Stimulated activated CD8-positive, alpha-beta memory T cell treated with anti-CD3 and anti-CD28 coated beads, Interleukin-4, amount 100 ng/mL, for 1 hour (primary cell): ENCODE measurements around the gene FAM43B.
"Not testable (repeated sequence)": the region's sequence is repeated elsewhere in the genome, so short reads cannot be mapped to it uniquely, and the experiment has no call there.

Source experiments
- DNase-seq, 2 donors: peaks; one replicate each; pipeline ENCODE4 v3.0.0-alpha.2; 2020; ENCODE audit warnings: low read depth in 2 of 2, low spot score in 1 of 2

Gene FAM43B, protein sequence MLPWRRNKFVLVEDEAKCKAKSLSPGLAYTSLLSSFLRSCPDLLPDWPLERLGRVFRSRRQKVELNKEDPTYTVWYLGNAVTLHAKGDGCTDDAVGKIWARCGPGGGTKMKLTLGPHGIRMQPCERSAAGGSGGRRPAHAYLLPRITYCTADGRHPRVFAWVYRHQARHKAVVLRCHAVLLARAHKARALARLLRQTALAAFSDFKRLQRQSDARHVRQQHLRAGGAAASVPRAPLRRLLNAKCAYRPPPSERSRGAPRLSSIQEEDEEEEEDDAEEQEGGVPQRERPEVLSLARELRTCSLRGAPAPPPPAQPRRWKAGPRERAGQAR

DNA sequence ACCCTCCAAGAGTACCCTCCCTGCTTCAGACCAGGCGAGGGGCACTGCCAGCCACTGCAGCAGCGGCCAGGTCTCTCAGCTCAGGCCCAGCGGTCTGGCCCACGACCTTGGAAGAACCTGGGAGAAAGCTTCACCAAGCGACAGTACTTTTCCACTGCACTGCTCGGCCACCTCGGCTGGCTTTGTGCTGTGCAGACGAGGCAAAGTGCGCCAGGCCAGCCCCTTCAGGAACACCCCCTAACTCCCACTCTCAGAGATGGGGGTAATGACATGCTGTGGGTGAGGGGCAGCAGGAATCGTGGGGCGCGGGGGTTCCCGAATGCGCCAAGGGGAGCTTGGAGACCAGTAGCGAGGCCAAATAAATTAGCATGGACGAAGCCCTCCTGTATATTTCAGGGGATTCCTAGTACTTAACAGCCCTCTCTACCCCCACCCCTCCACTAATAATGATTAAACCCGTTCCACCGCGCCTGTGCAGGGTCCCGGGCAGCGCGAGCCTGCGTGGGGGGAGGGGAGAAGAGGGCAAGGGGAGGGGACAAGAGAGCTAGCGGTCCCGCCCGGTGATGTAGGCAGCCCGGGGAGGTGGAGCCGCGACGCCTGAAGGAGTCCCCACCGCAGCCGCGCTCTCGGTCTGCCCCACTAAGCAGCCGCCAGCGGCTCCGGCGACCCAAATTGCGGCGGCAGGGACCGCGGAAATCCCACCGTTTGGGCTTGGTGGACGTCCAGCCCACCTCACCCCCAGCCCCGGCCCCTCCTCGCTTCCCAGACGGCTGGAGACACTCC, at the start of gene FAM43B:
TSS of gene FAM43B (plus strand) at position 629 of the 783 bp plus-strand sequence. CDS start 401 bp downstream, outside the sequence.
- DNase-seq = no peak

DNA sequence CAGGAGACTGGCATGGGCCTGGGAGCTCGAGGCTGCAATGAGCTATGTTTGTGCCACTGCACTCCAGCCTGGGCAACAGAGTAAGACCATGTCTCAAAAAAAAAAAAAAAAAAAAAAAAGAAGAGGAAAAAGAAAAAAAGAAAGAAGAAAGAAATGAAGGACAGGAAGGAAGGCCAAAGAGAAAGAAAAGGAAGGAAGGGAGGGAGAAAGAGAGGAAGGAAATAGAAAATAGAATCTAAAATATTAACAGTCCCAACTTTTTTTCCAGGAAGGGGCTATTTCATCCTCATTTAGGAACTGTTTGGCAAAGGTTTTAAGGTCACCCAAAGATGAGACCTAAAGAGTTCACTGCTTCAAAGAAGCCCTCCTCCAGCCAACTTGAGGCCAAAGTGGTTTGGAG, 46.9 kb upstream of the FAM43B start:
- DNase-seq = no peak

DNA sequence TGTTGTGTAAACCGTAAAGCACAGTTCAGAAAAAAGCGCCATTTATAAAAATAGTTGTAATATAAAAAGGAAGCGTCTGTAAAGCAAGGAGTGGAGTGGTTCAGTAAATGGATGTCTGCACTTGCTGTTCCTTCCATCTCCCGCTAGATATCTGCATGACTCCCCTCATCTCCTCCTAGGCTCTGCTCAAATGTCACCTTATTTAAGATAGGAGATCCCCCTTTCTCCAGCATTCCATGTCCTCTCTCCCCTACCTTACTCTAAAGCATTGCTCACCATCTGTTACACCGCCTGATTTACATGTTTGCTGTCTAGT, 45.2 kb upstream of the FAM43B start:
- no peak for DNase-seq

DNA sequence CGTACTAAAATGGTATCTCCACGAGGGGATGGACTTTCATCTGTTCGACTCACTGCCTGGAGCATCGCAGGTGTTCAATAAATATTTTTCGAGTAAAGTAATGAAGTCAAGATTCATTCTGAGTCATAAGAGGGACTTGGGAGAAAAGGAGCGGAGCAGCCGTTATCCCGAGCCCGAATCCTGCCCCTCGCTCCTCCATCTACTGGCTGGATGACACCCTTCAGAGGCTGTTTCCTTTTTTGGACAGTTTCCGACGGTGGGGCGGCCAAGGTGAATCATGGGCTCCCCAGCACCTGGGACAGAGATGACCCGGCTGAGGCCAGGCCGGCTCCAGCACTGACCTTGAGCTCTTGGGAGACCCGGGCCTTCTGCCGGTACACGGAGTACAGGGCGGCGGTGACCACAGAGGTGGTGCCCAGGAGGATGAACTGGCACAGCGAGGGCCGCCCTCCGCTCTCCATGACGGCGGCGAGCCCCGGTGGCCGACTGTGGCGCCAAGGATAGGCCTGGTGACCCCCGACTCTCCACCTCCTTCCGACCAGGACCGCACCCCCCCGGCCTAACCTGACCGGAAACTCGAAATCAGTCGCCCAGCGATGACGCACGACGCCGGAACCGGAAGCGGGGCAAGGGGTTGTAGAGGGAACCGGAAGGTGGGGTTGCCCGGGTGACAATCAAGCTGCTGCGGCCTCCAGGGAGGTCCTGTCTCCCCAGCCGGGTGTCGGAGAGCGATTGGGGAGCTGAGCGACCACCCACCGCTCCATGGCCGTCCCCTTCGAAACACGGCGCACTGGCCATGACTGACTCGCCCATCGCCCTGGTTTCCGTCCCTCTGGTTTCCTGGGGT, 44.6 kb upstream of the FAM43B start, which contains the start of gene MUL1:
TSS of gene MUL1 (minus strand) at position 588 of the 847 bp plus-strand sequence. CDS start at position 461, 127 bp downstream.
- peak; percentile 90 to 94 for DNase-seq

DNA sequence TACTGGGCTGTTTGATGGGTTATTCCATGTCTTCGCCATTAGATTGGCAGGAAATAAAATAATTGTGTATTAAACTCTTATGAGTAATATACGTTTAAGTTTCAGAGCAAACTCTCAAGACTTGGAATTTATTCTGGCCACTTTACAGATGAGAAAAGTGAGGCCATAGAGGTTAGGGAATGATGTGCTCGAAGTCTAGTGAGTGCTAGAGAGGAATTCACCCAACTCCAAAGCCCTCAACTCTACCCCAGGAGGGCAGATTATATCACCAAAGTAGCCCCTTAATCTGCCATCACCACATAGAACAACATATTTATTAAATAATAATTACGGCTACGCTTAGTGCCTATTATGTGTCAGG, 44.0 kb upstream of the FAM43B start:
- no peak for DNase-seq

DNA sequence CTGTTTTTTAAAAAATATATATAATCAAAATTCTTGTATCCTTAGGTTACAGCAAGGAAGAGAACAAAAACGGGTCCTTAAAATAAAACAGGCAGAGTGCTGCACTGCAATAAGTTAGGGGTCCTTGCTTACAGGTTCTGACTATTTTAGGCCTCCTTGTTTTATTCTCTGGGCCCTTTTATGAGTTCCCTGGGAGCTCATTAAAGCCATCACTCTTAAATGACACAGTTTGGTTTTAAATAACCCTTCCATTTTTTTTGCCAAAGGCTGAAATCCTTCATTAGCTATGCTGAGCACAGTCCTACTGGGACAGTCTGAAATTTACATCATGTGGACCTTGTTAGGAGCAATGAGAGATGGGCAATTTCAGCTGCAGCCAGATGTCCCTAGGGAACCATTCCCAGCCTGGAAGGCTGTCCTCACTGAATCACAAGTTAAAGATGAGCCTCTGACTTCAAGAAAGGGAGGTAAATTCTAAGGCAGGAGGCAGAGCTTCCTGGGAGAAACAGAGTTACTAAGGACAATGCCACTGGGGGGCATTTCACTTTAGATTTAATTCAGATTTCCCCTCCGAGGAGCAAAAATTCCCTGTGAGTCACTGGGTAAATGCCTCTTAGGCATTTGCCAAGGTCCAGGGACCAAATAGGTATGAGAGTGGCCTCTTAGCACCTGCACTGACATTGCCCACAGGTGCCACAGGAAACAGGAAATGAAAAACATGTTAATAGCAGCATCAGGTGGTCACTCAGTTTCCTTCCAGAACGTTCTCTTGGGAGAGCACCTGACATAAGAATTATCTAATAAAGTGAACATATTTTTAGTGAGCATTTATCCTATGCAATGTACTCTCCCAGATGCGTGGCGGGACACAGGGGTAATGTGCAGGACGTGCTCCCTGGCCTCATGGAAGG, 40.6 kb upstream of the FAM43B start:
- no peak for DNase-seq

DNA sequence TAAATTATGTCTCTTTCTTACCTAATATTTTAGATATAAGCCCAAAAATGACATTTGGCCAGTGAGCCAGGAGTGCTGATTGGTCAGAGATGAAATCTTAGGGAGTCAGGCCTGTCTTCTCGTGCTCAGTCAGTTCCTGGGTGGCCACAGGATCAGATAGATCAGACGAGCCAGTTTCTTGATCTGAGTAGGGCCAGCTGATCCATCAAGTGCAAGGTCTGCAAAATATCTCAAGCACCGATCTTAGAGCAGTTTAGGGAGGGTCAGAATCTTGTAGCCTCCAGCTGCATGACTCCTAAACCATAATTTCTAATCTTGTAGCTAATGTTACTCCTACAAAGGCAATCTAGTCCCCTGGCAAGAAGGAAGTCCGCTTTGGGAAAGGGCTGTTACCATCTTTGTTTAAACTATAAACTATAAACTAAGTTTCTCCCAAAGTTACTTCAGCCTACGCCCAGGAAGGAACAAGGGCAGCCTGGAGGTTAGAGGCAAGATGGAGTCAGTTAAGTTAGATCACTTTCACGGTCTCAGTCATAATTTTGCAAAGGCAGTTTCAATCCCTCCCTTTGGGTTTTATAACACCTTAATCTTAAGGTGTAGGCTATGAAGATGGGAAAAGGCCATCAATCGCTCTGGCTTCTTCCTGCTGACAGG, 32.6 kb upstream of the FAM43B start:
- DNase-seq = not testable (repeated sequence)

DNA sequence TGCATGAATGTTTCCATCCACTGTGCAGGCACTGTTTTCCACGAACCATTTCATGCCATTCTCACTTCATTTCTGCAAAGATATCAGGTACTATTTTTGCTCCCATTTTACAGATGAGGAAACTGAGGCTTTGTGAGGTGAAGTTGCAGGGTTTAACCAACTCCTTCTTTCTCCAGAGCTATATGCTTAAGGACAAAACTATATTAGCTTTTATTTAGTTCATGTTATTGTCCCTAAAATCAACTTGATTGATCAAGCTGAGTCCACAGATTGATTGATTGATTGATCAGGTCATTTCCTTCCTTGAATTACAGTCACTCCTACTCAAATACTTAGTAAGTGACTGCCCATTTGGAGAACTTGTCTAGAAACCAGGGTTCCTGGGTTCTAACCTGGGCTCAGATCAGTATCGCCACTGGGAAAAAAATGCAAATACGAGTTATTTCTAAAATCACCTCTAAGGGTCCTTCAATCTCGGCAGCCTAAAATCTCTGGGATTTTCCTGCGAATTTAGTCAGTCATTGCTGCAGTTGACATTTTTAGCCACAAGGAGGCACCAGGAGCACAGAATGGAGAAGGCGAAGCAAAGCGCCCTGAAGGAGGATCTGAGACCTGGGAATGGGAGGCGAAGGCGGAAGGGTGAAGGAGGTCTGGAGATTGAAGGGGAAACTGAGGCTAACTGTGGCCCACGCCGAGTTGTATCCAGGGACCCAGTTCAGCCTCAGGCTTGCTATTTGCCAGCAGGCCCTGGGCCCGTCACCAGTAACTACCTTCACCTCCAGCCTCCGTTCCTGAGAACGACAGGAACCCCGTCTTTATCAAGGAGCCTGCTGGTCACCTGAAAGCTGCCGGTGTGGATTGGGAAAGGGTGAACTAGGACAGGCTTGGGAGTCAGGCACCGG, 30.2 kb upstream of the FAM43B start:
- peak; percentile 32 to 40 for DNase-seq

DNA sequence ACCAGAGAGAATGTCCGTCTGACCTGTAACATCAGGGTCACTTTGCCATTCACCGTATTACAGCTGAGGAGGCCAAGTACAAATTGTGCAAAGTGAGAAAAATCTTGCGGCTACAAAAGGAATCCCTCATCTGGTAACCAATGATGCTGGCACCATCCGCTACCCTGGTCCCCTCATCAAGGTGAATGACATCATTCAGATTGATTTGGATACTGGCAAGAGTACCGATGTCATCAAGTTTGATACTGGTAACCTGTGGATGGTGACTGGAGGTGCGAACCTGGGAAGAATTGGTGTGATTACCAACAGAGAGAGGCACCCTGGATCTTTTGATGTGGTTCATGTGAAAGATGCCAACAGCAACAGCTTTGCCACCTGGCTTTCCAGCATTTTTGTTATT, 26.1 kb upstream of the FAM43B start:
- no peak for DNase-seq

DNA sequence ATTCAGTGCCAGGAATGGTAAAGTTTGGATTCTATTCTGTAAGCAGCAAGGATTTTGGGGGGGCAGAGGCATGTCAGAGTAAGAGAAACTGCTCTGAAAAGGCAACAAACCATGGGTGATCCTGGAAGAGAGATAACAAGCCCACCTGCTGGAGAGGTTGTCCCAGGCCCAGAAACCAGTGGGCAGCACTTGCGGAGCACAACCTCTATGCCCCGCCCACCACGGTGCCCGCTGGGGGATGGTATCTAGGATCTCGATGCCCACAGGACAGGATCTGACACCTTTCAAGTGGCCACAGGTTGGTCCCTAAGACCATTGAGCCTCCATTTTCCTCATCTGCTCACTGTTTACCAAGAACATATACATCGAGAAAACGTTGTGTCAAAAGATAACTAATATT, 24.2 kb upstream of the FAM43B start:
- DNase-seq = no peak

DNA sequence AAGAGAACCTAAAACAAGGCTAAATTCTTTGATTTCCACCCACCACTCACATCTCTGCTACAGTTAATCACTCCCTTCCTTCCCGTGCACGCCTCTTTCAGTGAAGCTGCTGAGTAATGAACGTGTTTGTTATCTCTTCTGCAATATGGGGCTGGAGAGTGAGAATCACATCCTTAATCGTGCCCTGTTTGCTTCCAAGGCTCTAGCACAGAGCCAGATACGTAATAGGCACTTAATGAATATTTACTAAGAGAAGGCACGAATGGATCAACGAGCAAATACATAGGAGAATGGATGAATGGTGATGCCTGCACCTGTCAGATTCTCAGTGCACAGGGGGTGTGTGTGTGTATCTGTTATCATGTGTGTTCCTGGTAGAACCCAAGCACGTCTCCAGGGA, 22.1 kb upstream of the FAM43B start:
- no peak for DNase-seq

DNA sequence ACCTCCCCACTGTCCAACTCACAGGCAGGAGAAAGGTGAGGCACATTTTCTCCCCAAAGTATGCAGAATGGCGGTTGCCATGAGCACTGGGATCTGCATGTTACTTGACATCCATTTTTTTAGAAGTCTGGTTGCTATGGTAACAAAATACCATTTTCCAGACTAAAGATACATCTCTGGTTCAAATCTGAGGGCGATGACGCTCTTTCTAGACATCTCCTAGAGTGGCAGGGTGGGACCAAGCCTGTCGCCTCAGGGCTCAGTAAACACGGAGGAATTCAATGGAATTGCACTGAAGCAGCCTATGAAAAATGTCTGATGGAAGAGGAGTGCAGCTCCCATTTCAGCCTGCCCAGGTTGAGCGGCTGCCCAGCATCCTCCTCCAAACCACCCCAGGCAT, 21.5 kb upstream of the FAM43B start:
- DNase-seq = no peak

DNA sequence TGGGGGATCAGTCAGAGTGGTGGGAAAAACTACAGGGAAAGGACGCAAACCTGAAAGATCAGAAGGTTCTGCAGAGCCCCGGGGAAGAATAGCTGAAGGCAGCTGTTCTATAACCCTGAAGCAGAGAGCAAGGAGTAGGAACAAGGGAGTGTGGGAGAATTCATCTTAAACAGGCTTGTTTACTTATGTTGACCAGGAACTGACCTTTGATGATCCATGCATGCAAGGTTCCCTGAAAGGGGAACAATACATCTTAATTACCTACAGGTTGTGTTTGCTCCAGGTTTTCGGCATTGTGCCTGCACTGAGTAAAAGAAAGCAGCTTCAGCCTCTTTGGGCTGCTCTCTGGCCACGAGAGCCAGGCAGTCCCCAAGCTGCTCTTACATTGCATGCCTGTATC, 18.7 kb upstream of the FAM43B start:
- DNase-seq = no peak

DNA sequence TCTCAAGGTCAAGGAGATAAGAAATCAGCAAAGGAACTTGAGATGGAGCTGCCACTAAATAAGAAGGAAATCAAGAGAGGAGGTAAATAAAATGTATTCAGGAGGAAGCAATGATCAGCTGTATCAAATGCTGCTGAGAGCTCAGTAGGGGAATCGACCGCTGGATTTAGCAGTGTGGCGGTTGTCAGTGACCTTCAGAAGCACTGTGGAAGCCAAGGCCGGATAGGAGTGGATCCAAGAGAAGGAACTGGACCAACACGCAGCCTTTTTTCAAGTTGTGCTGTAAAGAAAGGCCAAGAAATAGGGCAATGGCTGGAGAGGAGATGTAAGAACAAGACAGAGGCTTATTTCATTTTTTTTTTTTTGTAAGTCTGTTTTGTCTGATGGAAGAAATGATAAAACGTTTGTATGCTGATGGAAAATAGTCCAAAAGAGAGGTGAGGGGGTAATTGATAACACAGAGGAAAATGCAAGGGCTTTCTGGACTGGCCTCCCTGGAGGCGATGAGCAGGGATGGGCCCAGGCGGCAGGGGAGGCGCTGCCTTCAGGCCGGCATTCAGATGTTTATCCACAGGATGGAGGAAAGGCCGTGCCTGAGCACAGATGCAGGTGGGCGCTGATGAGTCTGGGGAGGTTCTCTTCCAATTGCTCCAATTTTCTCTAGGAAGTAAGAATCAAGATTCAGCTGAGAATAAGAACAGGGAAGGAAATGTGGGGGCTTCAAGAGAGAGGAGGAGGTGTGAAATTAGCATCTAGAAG, 17.5 kb upstream of the FAM43B start:
- no peak for DNase-seq

DNA sequence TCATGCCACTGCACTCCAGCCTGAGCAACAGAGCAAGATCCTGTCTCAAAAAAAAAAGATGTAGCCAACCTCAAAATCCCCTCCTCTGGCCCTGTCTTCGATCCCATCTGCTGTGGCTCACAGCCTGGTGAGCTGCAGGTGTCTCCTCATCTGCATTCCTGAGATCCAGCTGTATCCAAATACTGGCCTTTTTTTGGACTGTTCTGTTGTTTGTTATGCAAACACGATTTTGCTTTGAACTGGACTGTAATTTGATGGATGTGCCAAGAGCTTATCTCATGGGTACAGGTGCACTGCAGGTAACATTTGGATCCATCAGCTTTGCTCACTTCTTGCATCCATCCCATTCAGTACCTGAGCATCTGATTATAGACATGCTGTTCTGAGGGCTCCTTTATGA, 14.1 kb upstream of the FAM43B start:
- no peak for DNase-seq

DNA sequence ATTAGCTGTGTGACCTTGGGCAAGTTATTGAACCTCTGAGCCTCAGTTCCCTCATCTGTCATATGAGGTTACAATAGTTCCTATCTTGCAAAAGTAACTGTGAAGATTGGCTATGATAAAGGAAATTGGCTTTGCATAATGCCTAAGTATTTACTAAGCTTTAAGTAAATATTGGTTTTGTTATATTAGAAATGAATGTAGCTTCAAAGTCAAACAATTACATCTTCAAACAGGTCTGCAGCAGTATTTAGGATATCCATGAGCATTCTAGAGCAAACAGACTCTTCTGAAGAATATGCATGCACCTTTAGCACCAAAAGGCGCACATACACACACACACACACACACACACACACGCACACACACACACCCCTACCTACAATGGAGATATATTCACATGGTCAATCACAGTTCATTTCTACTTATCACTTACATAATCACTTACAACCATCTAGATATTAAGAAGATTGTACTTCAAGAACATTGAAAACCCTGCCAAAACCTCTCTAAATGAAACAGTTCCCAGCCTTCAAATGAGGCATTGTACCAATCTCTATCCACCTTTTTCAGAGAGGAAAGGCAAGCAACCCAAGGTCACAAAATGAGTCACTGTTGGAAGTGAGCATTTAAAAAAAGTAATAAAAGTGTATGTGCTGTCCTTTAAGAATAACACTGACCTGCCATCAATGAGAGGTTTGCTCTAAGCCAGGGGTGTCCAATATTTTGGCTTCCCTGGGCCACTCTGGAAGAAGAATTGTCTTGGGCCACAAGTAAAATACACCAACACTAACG, 13.4 kb upstream of the FAM43B start:
- no peak for DNase-seq

DNA sequence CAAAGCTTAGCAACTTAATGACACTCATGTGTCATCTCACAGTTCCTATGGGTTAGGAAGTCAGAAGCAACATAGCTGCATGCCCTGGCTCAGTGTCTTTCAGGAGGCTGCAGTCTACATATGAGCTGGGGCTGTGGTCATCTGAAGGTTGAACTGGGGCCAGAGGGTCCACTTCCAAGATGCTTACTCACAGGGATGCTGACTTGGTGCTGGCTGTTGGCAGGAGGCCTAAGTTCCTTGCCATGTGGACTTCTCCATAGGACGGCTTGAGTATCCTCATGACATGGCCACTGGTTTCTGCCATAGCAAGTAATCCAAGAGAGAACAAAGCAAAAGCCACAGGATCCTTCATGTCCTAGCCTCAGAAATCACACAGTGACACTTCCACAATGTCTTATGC, 12.1 kb upstream of the FAM43B start:
- no peak for DNase-seq

DNA sequence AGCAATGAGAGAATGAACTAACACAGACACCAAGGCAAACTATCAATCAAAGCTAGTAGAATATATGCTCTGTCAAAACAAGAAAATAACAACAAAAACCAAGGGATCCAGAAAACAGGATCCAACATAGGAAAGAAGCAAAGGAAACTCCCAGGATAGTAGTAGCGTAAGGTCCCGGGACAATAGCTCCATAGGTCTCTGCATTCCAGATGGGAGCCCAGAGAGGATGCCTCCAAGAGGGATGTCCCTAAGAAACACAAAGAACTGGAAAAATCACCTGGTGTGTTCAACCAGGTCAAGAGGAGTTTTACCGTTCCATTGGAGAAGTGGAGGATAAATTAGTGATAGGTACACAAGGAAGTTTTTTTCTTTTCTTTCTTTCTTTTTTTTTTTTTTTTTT, 5.7 kb upstream of the FAM43B start:
- no peak for DNase-seq
